ENCODE data around the gene ANKMY1. TPM values are rescaled to one million over a fixed set of nuclear protein-coding genes. Genes with fewer than 3 reads are reported as not detected.

ANKMY1 gene
- total RNA-seq, 3 donors from 2014 or later (not counting 1 experiment from before 2014, with no cell fraction given), result 43.8 to 51.5 (median 46.6) TPM

- no peak for TF ChIP-seq CTCF (IDR thresholded peaks at IDR 0.05)
- Histone ChIP-seq H3K27me3 (ENCODE audit: control insufficient read depth, insufficient read depth, low read length) (no peaks in the 10 kb centered on the region), H3K36me3 (ENCODE audit: control insufficient read depth, insufficient read depth, low read length) (peaks cover 33% of the 10 kb centered on the region), H3K4me1 (ENCODE audit: control insufficient read depth, insufficient read depth, low read length) (peaks cover 34% of the 10 kb centered on the region), H3K9me3 (ENCODE audit: control insufficient read depth, insufficient read depth, low read length) (no peaks in the 10 kb centered on the region), H3K27ac (ENCODE audit: low read length) (no peak overlapping the region), H3K4me3 (ENCODE audit: low read length) (no peak overlapping the region)
- Mint-ChIP-seq H3K4me3 (no peak overlapping the region), H3K4me1 (peaks cover 31 to 51% of the 10 kb centered on the region in 2 donors), H3K27me3 (ENCODE audit: low read depth in 2 of 2) (no peaks in the 10 kb centered on the region), H3K36me3 (peaks cover 7% of the 10 kb centered on the region), H3K27ac (no peak overlapping the region), H3K9me3 (no peaks in the 10 kb centered on the region)
- WGBS (ENCODE audit: insufficient coverage), result 96% methylated on average over 12 of the region's 16 CpGs
- DNase-seq (no peak), ATAC-seq (no peak)
- intact Hi-C loops (cut with micrococcal nuclease), result no loop called here
These were observed 2.1 kb downstream of the ANKMY1 start for GRCh38 chr2:240555541-240556250.

- Histone ChIP-seq H3K36me3 (ENCODE audit: control insufficient read depth, insufficient read depth, low read length) (peaks cover 33% of the 10 kb centered on the region), H3K4me3 (ENCODE audit: low read length) (no peak overlapping the region), H3K9me3 (ENCODE audit: control insufficient read depth, insufficient read depth, low read length) (no peaks in the 10 kb centered on the region), H3K4me1 (ENCODE audit: control insufficient read depth, insufficient read depth, low read length) (peaks cover 34% of the 10 kb centered on the region), H3K27ac (ENCODE audit: low read length) (no peak overlapping the region), H3K27me3 (ENCODE audit: control insufficient read depth, insufficient read depth, low read length) (no peaks in the 10 kb centered on the region)
- no peak for ATAC-seq
- 96% methylated on average over 15 of the region's 17 CpGs for WGBS (ENCODE audit: insufficient coverage)
- TF ChIP-seq CTCF (IDR thresholded peaks at IDR 0.05), result no peak
- peaks cover 29 to 49% of the 10 kb centered on the region in 2 donors for H3K4me1 Mint-ChIP-seq
- H3K4me3 Mint-ChIP-seq, result no peak overlapping the region
- peak in 1 of 2 donors; percentile 2 for DNase-seq
- intact Hi-C loops (cut with micrococcal nuclease), result no loop called here
- H3K27me3 Mint-ChIP-seq (ENCODE audit: low read depth in 2 of 2), result no peaks in the 10 kb centered on the region
- no peaks in the 10 kb centered on the region for H3K9me3 Mint-ChIP-seq
- peaks cover 8% of the 10 kb centered on the region for H3K36me3 Mint-ChIP-seq
- no peak overlapping the region for H3K27ac Mint-ChIP-seq
These were observed 2.9 kb downstream of the ANKMY1 start for GRCh38 chr2:240554767-240555493.

- peaks cover 27% of the 10 kb centered on the region for H3K4me1 ChIP-seq (ENCODE audit: control insufficient read depth, insufficient read depth, low read length)
- peaks cover 32% of the 10 kb centered on the region for H3K36me3 ChIP-seq (ENCODE audit: control insufficient read depth, insufficient read depth, low read length)
- H3K27me3 ChIP-seq (ENCODE audit: control insufficient read depth, insufficient read depth, low read length), result no peaks in the 10 kb centered on the region
- Mint-ChIP-seq H3K36me3 (peaks cover 8% of the 10 kb centered on the region), H3K4me3 (no peak overlapping the region), H3K4me1 (peaks cover 20 to 39% of the 10 kb centered on the region in 2 donors), H3K27me3 (ENCODE audit: low read depth in 2 of 2) (no peaks in the 10 kb centered on the region), H3K9me3 (no peaks in the 10 kb centered on the region), H3K27ac (no peak overlapping the region)
- DNase-seq (no peak), ATAC-seq (no peak)
- H3K4me3 ChIP-seq (ENCODE audit: low read length), result no peak overlapping the region
- intact Hi-C loops (cut with micrococcal nuclease), result no loop called here
- no peak for TF ChIP-seq CTCF (IDR thresholded peaks at IDR 0.05)
- WGBS (ENCODE audit: insufficient coverage), result 96% methylated on average over 7 of the region's 7 CpGs
- no peak overlapping the region for H3K27ac ChIP-seq (ENCODE audit: low read length)
- no peaks in the 10 kb centered on the region for H3K9me3 ChIP-seq (ENCODE audit: control insufficient read depth, insufficient read depth, low read length)
These were observed 3.8 kb downstream of the ANKMY1 start for GRCh38 chr2:240553956-240554480.

Data from natural killer cell (primary cell).